ENCODE measurements around the gene SLC39A7. TPM values are rescaled to one million over a fixed set of nuclear protein-coding genes. Genes with fewer than 3 reads are reported as not detected.
A peak's percentile ranks its signal among the peaks of the same experiment; 100 is the strongest.

SLC39A7 gene
- polyA plus RNA-seq, 2 of the 4 experiments (the other 2 are of a cell fraction): 59.0 to 122 TPM

DNA sequence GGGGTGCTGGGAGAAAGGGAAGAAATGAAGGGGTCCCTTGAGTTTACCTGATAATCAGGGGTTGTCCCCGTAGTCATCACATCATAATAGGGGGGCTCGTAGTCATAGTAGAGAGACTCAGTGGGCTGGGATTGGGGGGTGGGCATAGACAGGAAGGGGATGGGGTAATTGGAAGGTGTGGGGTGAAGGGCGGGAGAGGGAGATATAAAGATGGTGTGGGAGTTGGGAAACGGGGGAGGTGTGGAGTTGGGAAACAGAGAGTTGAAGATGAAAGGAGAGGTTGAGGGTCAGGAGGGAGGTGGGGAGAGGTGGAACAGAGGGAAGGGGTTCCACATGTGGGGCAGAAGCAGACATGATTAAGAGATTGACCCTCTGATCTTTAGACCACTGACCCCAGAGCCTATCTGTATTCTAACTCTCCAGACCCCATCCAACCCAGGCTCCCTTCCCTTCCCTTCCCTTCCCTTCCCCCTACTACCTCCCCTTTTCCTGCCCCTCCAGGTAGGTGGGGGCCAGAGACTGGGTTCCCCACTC is 14.9 kb upstream of the SLC39A7 start:
- DNase-seq (ENCODE audit: low read depth in 1 of 2, low spot score in 1 of 2) (no peak), FAIRE-seq (no peak), ATAC-seq (no peak)
- no peaks in the 10 kb centered on the region; the same call in 2 of the 3 replicates for H3K9me3 ChIP-seq
- no peaks in the 10 kb centered on the region for H3K4me1 ChIP-seq
- H3K4me3 ChIP-seq: no peak overlapping the region
- no peak for TF ChIP-seq POLR2AphosphoS2 (conservative IDR thresholded peaks at IDR 0.05; ENCODE audit: low read length)
- no peak for TF ChIP-seq HDAC2 (IDR thresholded peaks at IDR 0.05)
- H3K4me2 ChIP-seq: no peak overlapping the region
- 19% methylated on average over 3 of the region's 4 CpGs for WGBS (ENCODE audit: missing lambda C conversion rate)
- H3K27ac ChIP-seq: no peak overlapping the region
- POLR2A ChIA-PET: no interaction called here
- CTCF ChIA-PET: interaction anchor here (1.0 to 1.2 kb wide), 2 partner anchors 10 to 63 kb away, joined by 3 to 4 read pairs; no protein-coding TSS in a partner anchor

DNA sequence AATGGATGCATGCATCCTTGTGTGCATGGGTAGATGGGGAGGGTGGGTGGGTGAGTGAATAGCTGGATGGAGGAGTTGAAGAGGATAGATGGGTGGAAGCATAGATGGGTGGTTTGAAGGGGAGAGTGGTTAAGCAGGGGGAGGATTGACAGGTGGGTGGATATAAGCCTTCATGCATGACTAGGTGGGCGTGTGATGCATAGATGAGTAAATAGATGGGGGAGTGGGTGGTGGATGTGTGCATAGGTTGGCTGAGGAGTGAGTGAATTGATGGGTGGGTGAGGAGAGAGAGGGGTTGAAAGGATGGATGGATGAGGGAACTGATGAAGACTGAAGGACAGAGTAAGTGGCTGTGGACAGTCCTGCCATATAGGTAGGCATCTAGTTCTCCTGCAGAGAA is 12.9 kb upstream of the SLC39A7 start:
- ATAC-seq: no peak
- Histone ChIP-seq H3K4me1 (no peaks in the 10 kb centered on the region), H3K9me3 (no peaks in the 10 kb centered on the region; the same call in 2 of the 3 replicates), H3K27ac (no peak overlapping the region), H3K4me2 (no peak overlapping the region), H3K4me3 (no peak overlapping the region)
- 85% methylated on average over 1 of the region's 1 CpG for WGBS (ENCODE audit: missing lambda C conversion rate)
- TF ChIP-seq JUNB (IDR thresholded peaks at IDR 0.05): no peak
- CTCF ChIA-PET: no interaction called here
- POLR2A ChIA-PET: no interaction called here
- DNase-seq (ENCODE audit: low read depth in 1 of 2, low spot score in 1 of 2): no peak
- no peak for FAIRE-seq

DNA sequence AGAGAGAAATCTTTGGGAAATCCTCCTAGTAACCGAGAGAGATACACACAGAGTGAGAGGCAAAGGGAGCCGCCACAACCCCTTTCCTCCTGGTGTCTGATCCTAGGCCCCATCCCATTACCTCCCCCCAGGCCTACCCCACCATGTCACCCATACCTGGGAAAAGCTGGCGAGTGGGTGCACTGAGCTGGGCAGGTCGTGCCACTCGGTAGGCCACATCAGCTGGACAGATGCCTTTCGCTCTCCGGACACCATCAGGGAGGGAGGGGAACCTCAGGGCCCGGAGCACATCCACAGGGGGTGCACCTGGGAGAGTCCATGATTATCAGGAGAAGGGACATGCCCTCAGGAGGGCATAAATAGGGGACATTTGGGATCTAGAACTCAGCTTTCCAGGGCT is 11.5 kb upstream of the SLC39A7 start:
- ChIA-PET CTCF (interaction anchor here (1.2 to 1.3 kb wide), 2 partner anchors 9 to 59 kb away, joined by 6 to 8 read pairs; no protein-coding TSS in a partner anchor), POLR2A (no interaction called here)
- WGBS (ENCODE audit: missing lambda C conversion rate): 68% methylated on average over 5 of the region's 8 CpGs
- Histone ChIP-seq H3K27ac (no peak overlapping the region), H3K4me2 (no peak overlapping the region), H3K9me3 (no peaks in the 10 kb centered on the region), H3K4me1 (no peaks in the 10 kb centered on the region), H3K4me3 (no peak overlapping the region)
- ATAC-seq: 0 out of 6 replicates have a peak, but pooled peaks of 1 of the 2 experiments have one; percentile 21
- TF ChIP-seq RCOR1 (IDR thresholded peaks at IDR 0.05; ENCODE audit: low read depth, low read length) (no peak), EP300 (IDR thresholded peaks at IDR 0.05) (no peak), KDM5A (IDR thresholded peaks at IDR 0.05) (no peak), MAZ (IDR thresholded peaks at IDR 0.05; ENCODE audit: borderline replicate concordance, low read depth, low read length) (no peak), JUNB (IDR thresholded peaks at IDR 0.05) (no peak), ZFP36 (IDR thresholded peaks at IDR 0.05; ENCODE audit: borderline replicate concordance, partially characterized antibody) (no peak), SMC3 (IDR thresholded peaks at IDR 0.05) (no peak)
- TF ChIP-seq, protein P1, sequence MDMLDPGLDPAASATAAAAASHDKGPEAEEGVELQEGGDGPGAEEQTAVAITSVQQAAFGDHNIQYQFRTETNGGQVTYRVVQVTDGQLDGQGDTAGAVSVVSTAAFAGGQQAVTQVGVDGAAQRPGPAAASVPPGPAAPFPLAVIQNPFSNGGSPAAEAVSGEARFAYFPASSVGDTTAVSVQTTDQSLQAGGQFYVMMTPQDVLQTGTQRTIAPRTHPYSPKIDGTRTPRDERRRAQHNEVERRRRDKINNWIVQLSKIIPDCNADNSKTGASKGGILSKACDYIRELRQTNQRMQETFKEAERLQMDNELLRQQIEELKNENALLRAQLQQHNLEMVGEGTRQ (IDR thresholded peaks at IDR 0.05): no peak
- TF ChIP-seq, protein P2, sequence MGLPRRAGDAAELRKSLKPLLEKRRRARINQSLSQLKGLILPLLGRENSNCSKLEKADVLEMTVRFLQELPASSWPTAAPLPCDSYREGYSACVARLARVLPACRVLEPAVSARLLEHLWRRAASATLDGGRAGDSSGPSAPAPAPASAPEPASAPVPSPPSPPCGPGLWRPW (IDR thresholded peaks at IDR 0.05): no peak
- DNase-seq (ENCODE audit: low read depth in 1 of 2, low spot score in 1 of 2): no peak
- FAIRE-seq: no peak

DNA sequence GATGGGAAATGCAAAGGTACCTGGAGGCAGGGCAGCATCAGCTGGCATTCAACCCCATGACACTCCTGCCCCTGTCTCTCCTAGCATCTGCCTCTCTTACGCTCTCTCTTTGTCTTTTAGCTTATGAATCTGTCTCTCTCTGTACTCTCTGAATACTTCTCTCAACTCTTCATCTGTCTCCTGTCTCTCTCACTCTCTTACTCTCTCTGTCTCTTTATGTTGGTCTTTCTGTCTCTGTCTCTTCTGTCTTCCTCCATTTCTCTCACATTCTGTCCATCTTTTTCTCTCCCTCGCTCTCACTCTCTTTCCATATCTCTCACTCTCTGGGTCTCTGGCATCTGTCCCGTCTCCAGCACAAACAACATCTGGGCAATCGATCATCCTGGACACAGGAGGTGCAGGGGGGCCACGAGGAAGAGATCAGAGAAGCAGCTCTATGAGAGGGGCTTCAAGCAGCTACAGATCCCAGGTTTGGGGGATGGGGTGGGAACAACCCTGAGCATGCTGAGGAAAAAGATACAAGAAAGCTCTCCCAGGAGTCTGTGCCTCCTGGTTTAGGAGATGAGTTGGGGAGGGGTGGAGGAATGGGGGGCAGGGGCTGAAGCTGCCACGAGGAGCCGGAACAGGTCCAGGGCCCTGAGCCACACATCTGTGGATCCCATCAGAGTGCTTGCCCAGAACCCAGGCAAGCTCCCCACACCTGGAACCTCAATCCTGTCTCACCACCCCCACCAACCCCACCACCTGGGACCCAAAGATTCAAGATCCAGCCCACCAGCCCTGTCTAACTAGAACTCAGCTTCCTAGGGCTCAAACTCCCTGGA is 10.8 kb upstream of the SLC39A7 start:
- POLR2A ChIA-PET: no interaction called here
- WGBS (ENCODE audit: missing lambda C conversion rate): 55% methylated on average over 7 of the region's 7 CpGs
- ATAC-seq (no peak), FAIRE-seq (no peak), DNase-seq (ENCODE audit: low read depth in 1 of 2, low spot score in 1 of 2) (no peak)
- TF ChIP-seq SMC3 (IDR thresholded peaks at IDR 0.05): no peak
- TF ChIP-seq HOXA7 (CRISPR knock-in tag; IDR thresholded peaks at IDR 0.05): no peak
- no peak for TF ChIP-seq POLR2A (IDR thresholded peaks at IDR 0.05; ENCODE audit: low read length)
- TF ChIP-seq NR3C1 (IDR thresholded peaks at IDR 0.05): no peak
- no peak for TF ChIP-seq NPAS2 (CRISPR knock-in tag; IDR thresholded peaks at IDR 0.05; ENCODE audit: borderline replicate concordance)
- no peak for TF ChIP-seq EHMT2 (IDR thresholded peaks at IDR 0.05; ENCODE audit: low read depth)
- TF ChIP-seq RCOR1 (IDR thresholded peaks at IDR 0.05; ENCODE audit: low read depth, low read length): no peak
- no peak for TF ChIP-seq FOSB (CRISPR knock-in tag; IDR thresholded peaks at IDR 0.05)
- no peak for TF ChIP-seq FOXS1 (CRISPR knock-in tag; IDR thresholded peaks at IDR 0.05)
- no peak for TF ChIP-seq HOXB13 (CRISPR knock-in tag; IDR thresholded peaks at IDR 0.05; ENCODE audit: low read depth)
- TF ChIP-seq, protein P3, sequence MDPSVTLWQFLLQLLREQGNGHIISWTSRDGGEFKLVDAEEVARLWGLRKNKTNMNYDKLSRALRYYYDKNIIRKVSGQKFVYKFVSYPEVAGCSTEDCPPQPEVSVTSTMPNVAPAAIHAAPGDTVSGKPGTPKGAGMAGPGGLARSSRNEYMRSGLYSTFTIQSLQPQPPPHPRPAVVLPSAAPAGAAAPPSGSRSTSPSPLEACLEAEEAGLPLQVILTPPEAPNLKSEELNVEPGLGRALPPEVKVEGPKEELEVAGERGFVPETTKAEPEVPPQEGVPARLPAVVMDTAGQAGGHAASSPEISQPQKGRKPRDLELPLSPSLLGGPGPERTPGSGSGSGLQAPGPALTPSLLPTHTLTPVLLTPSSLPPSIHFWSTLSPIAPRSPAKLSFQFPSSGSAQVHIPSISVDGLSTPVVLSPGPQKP (IDR thresholded peaks at IDR 0.05; ENCODE audit: low read depth, low read length): no peak
- no peak for TF ChIP-seq ZFP36 (IDR thresholded peaks at IDR 0.05; ENCODE audit: borderline replicate concordance, partially characterized antibody)
- H3K4me2 ChIP-seq: no peak overlapping the region
- H3K4me1 ChIP-seq: no peaks in the 10 kb centered on the region
- H3K9me3 ChIP-seq: no peaks in the 10 kb centered on the region
- CTCF ChIA-PET: interaction anchor here (0.8 to 1.4 kb wide), 4 partner anchors 8 to 71 kb away, joined by 3 to 8 read pairs (median 5); no protein-coding TSS in a partner anchor
- no peak overlapping the region for H3K27ac ChIP-seq
- H3K4me3 ChIP-seq: no peak overlapping the region
